Activated T-cell treated with anti-CD3 and anti-CD28 coated beads for 24 hours (primary cell): ENCODE measurements around the gene FAM118B.

ENCODE experiments used
- DNase-seq: peaks from one replicate; pipeline ENCODE4 v3.0.0-alpha.2; 2020; ENCODE audit warnings: low read depth

The FAM118B gene

DNA sequence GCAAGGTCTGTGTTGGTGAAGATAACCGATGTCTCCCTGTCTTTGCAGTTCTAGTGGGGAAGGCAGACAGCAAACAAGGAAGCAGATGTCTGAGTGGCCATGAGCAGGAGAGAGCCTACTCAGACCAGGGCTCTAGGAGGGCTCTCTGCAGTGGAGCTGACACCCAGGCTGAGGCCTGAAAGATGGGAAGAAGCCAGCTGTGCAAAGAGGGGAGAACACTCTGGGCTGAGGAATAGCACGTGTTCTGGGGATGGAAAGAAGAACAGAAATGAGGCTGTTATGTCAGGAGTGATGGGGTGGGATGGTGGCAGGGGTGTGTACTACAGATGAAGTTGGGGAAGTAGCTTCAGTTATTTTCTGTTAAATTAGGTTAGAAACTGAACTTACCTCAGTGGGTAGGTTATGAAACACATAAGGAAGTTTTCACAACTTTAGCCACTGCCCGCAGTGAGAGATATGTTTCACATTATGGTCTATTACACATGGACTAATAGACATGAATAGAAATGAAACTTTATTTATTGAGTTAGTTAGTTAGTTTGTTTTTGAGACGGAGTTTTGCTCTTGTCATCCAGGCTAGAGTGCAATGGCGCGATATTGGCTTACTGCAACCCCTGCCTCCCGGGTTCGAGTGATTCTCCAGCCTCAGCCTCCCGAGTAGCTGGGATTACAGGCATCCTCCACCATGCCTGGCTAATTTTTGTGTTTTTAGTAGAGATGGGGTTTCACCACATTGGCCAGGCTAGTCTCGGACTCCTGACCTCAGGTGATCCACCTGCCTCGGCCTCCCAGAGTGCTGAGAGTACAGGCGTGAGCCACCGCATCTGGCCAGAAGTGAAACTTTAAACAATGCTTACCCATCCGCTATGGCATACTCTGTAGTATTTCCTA, 100.1 kb downstream of the FAM118B start:
- no peak for DNase-seq
